ENCODE data around the gene CMPK1.

Gene CMPK1

DNA sequence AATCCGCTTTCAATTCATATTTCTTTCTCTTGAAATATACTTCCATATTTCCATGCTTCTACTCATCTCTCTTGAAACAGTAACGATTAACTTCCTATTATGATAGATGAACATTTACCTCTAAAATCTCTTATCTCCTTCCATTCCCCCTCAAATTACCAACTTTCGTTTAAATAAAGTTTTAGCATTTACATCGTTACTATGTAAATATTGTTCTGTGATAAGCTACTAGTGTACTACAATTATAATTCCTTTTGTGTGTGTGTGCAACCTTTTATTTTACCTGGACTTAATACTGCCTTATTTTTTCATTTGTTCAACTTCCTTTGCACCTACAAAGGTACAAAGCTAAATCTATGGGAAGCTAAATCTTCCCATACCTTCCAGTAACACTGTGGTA lies 87.0 kb downstream of the CMPK1 start:
- TF ChIP-seq, protein P1, sequence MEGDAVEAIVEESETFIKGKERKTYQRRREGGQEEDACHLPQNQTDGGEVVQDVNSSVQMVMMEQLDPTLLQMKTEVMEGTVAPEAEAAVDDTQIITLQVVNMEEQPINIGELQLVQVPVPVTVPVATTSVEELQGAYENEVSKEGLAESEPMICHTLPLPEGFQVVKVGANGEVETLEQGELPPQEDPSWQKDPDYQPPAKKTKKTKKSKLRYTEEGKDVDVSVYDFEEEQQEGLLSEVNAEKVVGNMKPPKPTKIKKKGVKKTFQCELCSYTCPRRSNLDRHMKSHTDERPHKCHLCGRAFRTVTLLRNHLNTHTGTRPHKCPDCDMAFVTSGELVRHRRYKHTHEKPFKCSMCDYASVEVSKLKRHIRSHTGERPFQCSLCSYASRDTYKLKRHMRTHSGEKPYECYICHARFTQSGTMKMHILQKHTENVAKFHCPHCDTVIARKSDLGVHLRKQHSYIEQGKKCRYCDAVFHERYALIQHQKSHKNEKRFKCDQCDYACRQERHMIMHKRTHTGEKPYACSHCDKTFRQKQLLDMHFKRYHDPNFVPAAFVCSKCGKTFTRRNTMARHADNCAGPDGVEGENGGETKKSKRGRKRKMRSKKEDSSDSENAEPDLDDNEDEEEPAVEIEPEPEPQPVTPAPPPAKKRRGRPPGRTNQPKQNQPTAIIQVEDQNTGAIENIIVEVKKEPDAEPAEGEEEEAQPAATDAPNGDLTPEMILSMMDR (IDR thresholded peaks at IDR 0.05): no peak

DNA sequence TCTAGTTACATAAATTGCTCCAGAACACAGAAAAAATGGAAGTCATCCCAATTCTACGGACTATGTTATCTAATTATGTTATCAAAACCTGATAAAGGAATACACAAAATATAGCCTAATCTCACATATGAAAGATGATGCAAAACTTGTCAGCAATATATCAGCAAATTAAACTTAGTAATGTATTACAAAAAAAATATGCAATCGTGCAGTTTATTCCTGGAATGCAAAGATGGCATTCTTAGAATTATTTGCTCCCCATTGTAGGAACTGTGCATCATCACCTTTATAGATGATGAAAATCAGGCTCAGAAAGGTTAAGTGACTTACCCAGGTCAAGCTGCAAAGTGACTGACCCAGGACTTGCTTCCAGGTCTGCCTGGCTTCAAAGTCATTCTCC lies 90.3 kb downstream of the CMPK1 start:
- TF ChIP-seq, protein P1 (IDR thresholded peaks at IDR 0.05): no peak

DNA sequence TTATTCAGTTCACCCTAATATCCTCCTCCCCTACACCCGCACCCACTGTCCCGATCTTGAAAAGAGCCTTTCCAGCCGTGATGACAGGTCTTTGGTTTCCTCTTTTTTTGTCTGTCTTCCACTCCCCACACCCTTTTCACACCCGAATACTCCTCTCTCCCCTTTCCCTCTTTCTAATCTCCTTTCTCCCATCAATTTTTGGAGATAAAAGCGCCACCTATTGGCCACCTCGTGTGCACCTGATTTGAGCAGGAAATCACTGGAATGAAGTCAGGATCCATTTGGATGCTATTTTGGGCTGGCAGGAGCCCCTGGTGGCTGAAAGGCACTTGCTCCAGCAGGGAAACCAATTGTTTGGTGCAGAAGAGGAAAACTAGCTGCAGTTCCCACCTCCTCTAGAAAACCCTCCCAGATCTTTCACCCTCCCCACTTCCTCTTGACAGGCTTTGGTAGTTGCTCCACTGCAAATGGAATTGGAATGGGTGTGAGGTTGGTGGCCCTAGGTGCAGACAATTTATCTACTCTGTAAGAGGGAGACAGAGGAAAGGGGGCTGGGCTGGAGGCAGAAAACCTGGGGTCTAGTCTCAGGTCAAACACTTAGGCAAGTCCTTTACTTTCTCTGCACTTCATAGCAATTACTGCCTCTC lies 90.9 kb downstream of the CMPK1 start:
- TF ChIP-seq, protein P1 (IDR thresholded peaks at IDR 0.05): peak; percentile 98
